Endothelial cell of umbilical vein (primary cell): ENCODE data around the gene HACD3. TPM values are rescaled to one million over a fixed set of nuclear protein-coding genes. Genes with fewer than 3 reads are reported as not detected.

ENCODE experiments used
- BruUV-seq: library from RNA; stranded (reverse); fragments of 400-500 nt; replicated peaks from 2 replicates; lab custom pipeline; 2021; lab: Mats Ljungman, UMichigan
- CTCF ChIA-PET: fragments of 300-600, 350-600 bp; sonication (Branson Sonifier 250); formaldehyde crosslinking; loops from one replicate; lab custom pipeline; 2021; ENCODE audit warnings: antibody characterized with exemption, inconsistent platforms; lab: Charles Lee
- POLR2A ChIA-PET: fragments of 300-600, 350-600 bp; sonication (Branson Sonifier 250); formaldehyde crosslinking; loops from one replicate; lab custom pipeline; 2021; ENCODE audit warnings: antibody characterized with exemption, inconsistent platforms; lab: Charles Lee
- DNase-seq: peaks from one replicate; pipeline ENCODE4 v3.0.0-alpha.2; 2011; ENCODE audit warnings: low read depth, low spot score
- FAIRE-seq: peaks from 2 replicates; lab custom pipeline; 2011; peaks lifted over from hg19 to GRCh38; lab: Jason Lieb, UNC
- H2AFZ ChIP-seq: 2 replicates; pipeline ENCODE4 v1.6.0; 2012; ENCODE audit warnings: low read depth, low read length, control low read depth, inconsistent platforms
- H3K27ac ChIP-seq: 2 replicates; pipeline ENCODE4 v1.5.1; 2011; ENCODE audit warnings: low read depth, mild to moderate bottlenecking, control low read depth, low read length, moderate library complexity; ENCODE audit not compliant: insufficient read depth
- H3K27me3 ChIP-seq, 2 experiments: 2 replicates each; pipeline versions ENCODE4 v1.6.0 to v1.6.1; 2011; ENCODE audit warnings: low read length in 2 of 2, mixed read lengths in 1 of 2; ENCODE audit not compliant: control insufficient read depth in 2 of 2, insufficient read depth in 2 of 2
- H3K36me3 ChIP-seq, 2 experiments: 2 replicates in 1 of 2; 3 replicates in 1 of 2; pipeline ENCODE4 v1.5.1; 2011; ENCODE audit warnings: low read length in 2 of 2, mild to moderate bottlenecking in 1 of 2, moderate library complexity in 1 of 2; ENCODE audit not compliant: control insufficient read depth in 2 of 2, insufficient read depth in 2 of 2; ENCODE audit errors: extremely low read depth in 1 of 2
- H3K4me1 ChIP-seq: 3 replicates; pipeline ENCODE4 v1.5.1; 2011; ENCODE audit warnings: mild to moderate bottlenecking, low read length; ENCODE audit not compliant: control insufficient read depth, insufficient read depth; ENCODE audit errors: extremely low read depth
- H3K4me2 ChIP-seq: 2 replicates; pipeline ENCODE4 v1.6.1; 2011; ENCODE audit warnings: low read length, control low read depth, mixed read lengths; ENCODE audit not compliant: insufficient read depth
- H3K4me3 ChIP-seq, 3 experiments: fragments of 200-600 bp in 1 of 3; sonication (generic), shearing (Covaris generic) in 1 of 3; replicated peaks in 1 of 3; 2 replicates each; pipeline ENCODE4 v1.5.1; 2011 to 2016; ENCODE audit warnings: control low read depth in 3 of 3, low read length in 3 of 3, mild to moderate bottlenecking in 2 of 3, inconsistent platforms in 1 of 3, low read depth in 1 of 3, moderate library complexity in 1 of 3; ENCODE audit not compliant: insufficient read depth in 1 of 3
- H3K79me2 ChIP-seq: 2 replicates; pipeline ENCODE4 v1.6.0; 2012; ENCODE audit warnings: low read length, inconsistent platforms; ENCODE audit not compliant: control insufficient read depth, insufficient read depth
- H3K9ac ChIP-seq: replicated peaks from 2 replicates; pipeline ENCODE3; 2011; ENCODE audit warnings: low read length, control low read depth; ENCODE audit not compliant: insufficient read depth; ENCODE audit errors: extremely low read depth
- H3K9me1 ChIP-seq: replicated peaks from 3 replicates; pipeline ENCODE4 v1.6.0; 2011; ENCODE audit warnings: mild to moderate bottlenecking, low read length; ENCODE audit not compliant: control insufficient read depth, insufficient read depth; ENCODE audit errors: extremely low read depth
- H3K9me3 ChIP-seq: replicated peaks from 2 replicates; pipeline ENCODE4 v1.5.1; 2012; ENCODE audit warnings: low read length, inconsistent platforms; ENCODE audit not compliant: control insufficient read depth, insufficient read depth
- H4K20me1 ChIP-seq: replicated peaks from 2 replicates; pipeline ENCODE3; 2011; ENCODE audit warnings: mild to moderate bottlenecking, low read length; ENCODE audit not compliant: control insufficient read depth, insufficient read depth; ENCODE audit errors: extremely low read depth
- CTCF ChIP-seq, 2 donors: IDR thresholded peaks; 1 replicate in 1 of 2; 2 replicates in 1 of 2; pipeline ENCODE4 v1.5.1; 2011; ENCODE audit warnings: low read length in 2 of 2, mild to moderate bottlenecking in 2 of 2, moderate library complexity in 2 of 2, control low read depth in 1 of 2, inconsistent platforms in 1 of 2, low read depth in 1 of 2; ENCODE audit not compliant: insufficient read depth in 1 of 2; ENCODE audit errors: extremely low read depth in 1 of 2
- EZH2 ChIP-seq: IDR thresholded peaks from 2 replicates; pipeline ENCODE4 v1.6.1; 2012; ENCODE audit warnings: borderline replicate concordance, low read depth, mild to moderate bottlenecking, moderate library complexity, low read length, inconsistent platforms; ENCODE audit not compliant: severe bottlenecking
- FOS ChIP-seq: IDR thresholded peaks from 2 replicates; pipeline ENCODE4 v1.6.1; 2011; ENCODE audit warnings: mild to moderate bottlenecking, low read length, moderate library complexity, borderline replicate concordance; ENCODE audit not compliant: insufficient read depth
- GATA2 ChIP-seq: IDR thresholded peaks from 2 replicates; pipeline ENCODE4 v1.7.0; 2011; ENCODE audit warnings: low read depth, mild to moderate bottlenecking, moderate library complexity, mixed read lengths, low read length; ENCODE audit not compliant: insufficient read length, insufficient read depth
- JUN ChIP-seq: IDR thresholded peaks from 2 replicates; pipeline ENCODE4 v1.6.1; 2011; ENCODE audit warnings: borderline replicate concordance, low read depth; ENCODE audit not compliant: insufficient read length, insufficient read depth
- MAX ChIP-seq: IDR thresholded peaks from 2 replicates; pipeline ENCODE4 v1.6.1; 2011; ENCODE audit not compliant: insufficient read depth, insufficient read length
- MYC ChIP-seq: IDR thresholded peaks from one replicate; pipeline ENCODE4 v1.6.1; 2011; ENCODE audit warnings: mild to moderate bottlenecking, low read depth, low read length
- POLR2A ChIP-seq: IDR thresholded peaks from 2 replicates; pipeline ENCODE4 v1.6.1; 2012; ENCODE audit warnings: low read depth, mild to moderate bottlenecking, control low read depth, low read length
- POLR2AphosphoS5 ChIP-seq: IDR thresholded peaks from 2 replicates; pipeline ENCODE4 v1.6.1; 2012; ENCODE audit warnings: low read depth, mild to moderate bottlenecking, control low read depth, low read length, moderate library complexity; ENCODE audit not compliant: insufficient read depth
- dilution Hi-C: fragments of 300-500 bp; cut with MboI; formaldehyde crosslinking; loops from one replicate; pipeline ENCODE4 v1.15.0; 2019; ENCODE audit warnings: low sequenced_read_pairs; ENCODE audit not compliant: extremely low pct_ligation_motif_present
- intact Hi-C: fragments of 100-400 bp; cut with micrococcal nuclease; formaldehyde crosslinking; loops from one replicate; pipeline ENCODE4 v1.10.0; 2022
- polyA plus RNA-seq, 4 experiments: library from polyadenylated mRNA; depleted of rRNA in 3 of 4; stranded (reverse) in 3 of 4; unstranded in 1 of 4; fragments of >200 nt; gene quantifications; 2 replicates each; pipeline versions ENCODE4 v1.2.1 to v1.2.3, GENCODE V29; 2011 to 2012; ENCODE audit warnings: missing spikeins in 1 of 4
- total RNA-seq: library from RNA; stranded (reverse); gene quantifications from 2 replicates; pipeline ENCODE4 v1.2.3, GENCODE V29; 2021

HACD3 gene
- total and polyA plus RNA-seq, 2 donors (not counting 3 experiments of a cell fraction or from before 2014, with no cell fraction given): 47.4 to 61.1 TPM

GRCh38 chr15:65569728-65570127 lies 39.5 kb downstream of the HACD3 start:
- H3K27ac ChIP-seq: no peak overlapping the region
- dilution Hi-C loops (no loop called here), intact Hi-C loops (no loop called here)
- no peaks in the 10 kb centered on the region for H3K4me1 ChIP-seq
- POLR2A ChIA-PET: no interaction called here
- H3K27me3 ChIP-seq: no peaks in the 10 kb centered on the region
- no peaks in the 10 kb centered on the region for H3K9me3 ChIP-seq
- no peak for DNase-seq
- no peak overlapping the region for H3K4me2 ChIP-seq
- no TSS peak for BruUV-seq
- TF ChIP-seq CTCF (IDR thresholded peaks at IDR 0.05; ENCODE audit: extremely low read depth in 1 of 2, insufficient read depth in 1 of 2, low read depth in 1 of 2, low read length in 2 of 2) (no peak), MYC (no peak), POLR2A (no peak), FOS (no peak), POLR2AphosphoS5 (no peak), JUN (no peak), EZH2 (no peak), MAX (no peak), GATA2 (no peak)
- CTCF ChIA-PET: interaction anchor here (1.0 to 1.3 kb wide), 2 partner anchors 21 to 263 kb away, joined by 3 read pairs; no protein-coding TSS in a partner anchor
- no peak for FAIRE-seq
- H3K36me3 ChIP-seq: peaks cover 6 to 9% of the 10 kb centered on the region in 2 experiments
- no peak overlapping the region for H2AFZ ChIP-seq
- no peaks in the 10 kb centered on the region for H4K20me1 ChIP-seq
- H3K9me1 ChIP-seq: no peaks in the 10 kb centered on the region
- no peak overlapping the region for H3K9ac ChIP-seq
- H3K4me3 ChIP-seq: no peak overlapping the region
- H3K79me2 ChIP-seq: no peaks in the 10 kb centered on the region
